NCI-H446 (cell line): ENCODE results near the gene COL13A1.
A peak's percentile ranks its signal among the peaks of the same experiment; 100 is the strongest.

Experiments
- DNase-seq, 2 experiments: peaks; one replicate each; lab custom pipeline; 2025; lab: John Stamatoyannopoulos, UW

COL13A1 gene

GRCh38 chr10:69792341-69792740 is 9.4 kb upstream of the COL13A1 start:
- DNase-seq = no peak

- DNase-seq = no peak
Measured at GRCh38 chr10:69794673-69795072, 7.0 kb upstream of the COL13A1 start.

- no peak for DNase-seq
Measured at GRCh38 chr10:69795242-69795934, 6.3 kb upstream of the COL13A1 start.

- DNase-seq = no peak
Measured at GRCh38 chr10:69797959-69798358, 3.7 kb upstream of the COL13A1 start.

GRCh38 chr10:69800109-69800508 is 1.6 kb upstream of the COL13A1 start:
- peak in 1 of 2 experiments; percentile 8 for DNase-seq

GRCh38 chr10:69800665-69801064 is 1.0 kb upstream of the COL13A1 start:
- DNase-seq = no peak

GRCh38 chr10:69801094-69801433 is 642 bp upstream of the COL13A1 start:
- DNase-seq = no peak

GRCh38 chr10:69802424-69803161 is 887 bp downstream of the COL13A1 start:
- no peak for DNase-seq

GRCh38 chr10:69803809-69804208 is 2.1 kb downstream of the COL13A1 start:
- DNase-seq = no peak

GRCh38 chr10:69804775-69805174 is 3.1 kb downstream of the COL13A1 start:
- DNase-seq = no peak

GRCh38 chr10:69807122-69807521 is 5.4 kb downstream of the COL13A1 start:
- DNase-seq = no peak

- DNase-seq = no peak
Measured at GRCh38 chr10:69807696-69808095, 6.0 kb downstream of the COL13A1 start.

GRCh38 chr10:69809318-69809717 is 7.6 kb downstream of the COL13A1 start:
- DNase-seq = no peak

- no peak for DNase-seq
Measured at GRCh38 chr10:69810097-69810496, 8.4 kb downstream of the COL13A1 start.

- DNase-seq = no peak
Measured at GRCh38 chr10:69810675-69811397, 9.1 kb downstream of the COL13A1 start.

- no peak for DNase-seq
Measured at GRCh38 chr10:69813632-69814031, 11.9 kb downstream of the COL13A1 start.

- DNase-seq = no peak
Measured at GRCh38 chr10:69814251-69814650, 12.5 kb downstream of the COL13A1 start.

GRCh38 chr10:69815104-69815503 is 13.4 kb downstream of the COL13A1 start:
- no peak for DNase-seq

- DNase-seq = no peak
Measured at GRCh38 chr10:69816521-69816920, 14.8 kb downstream of the COL13A1 start.

- no peak for DNase-seq
Measured at GRCh38 chr10:69817078-69817581, 15.4 kb downstream of the COL13A1 start.

- DNase-seq = no peak
Measured at GRCh38 chr10:69818676-69819239, 17.1 kb downstream of the COL13A1 start.

- no peak for DNase-seq
Measured at GRCh38 chr10:69819716-69820506, 18.2 kb downstream of the COL13A1 start.
